Activated T-helper 1 cell treated with anti-CD3 and anti-CD28 coated beads, Interleukin-12 subunit alpha, Interleukin-12 subunit beta, Interleukin-2, Interleukin-4 antibody, amounts not matched to agents 30 ng/mL and 10 ng/mL and 1 ng/mL, durations not matched to agents 14 hours and 24 hours and 36 hours (primary cell): ENCODE data around the gene MSI2. TPM values are rescaled to one million over a fixed set of nuclear protein-coding genes. Genes with fewer than 3 reads are reported as not detected.
A peak's percentile ranks its signal among the peaks of the same experiment; 100 is the strongest.

ENCODE experiments used
- DNase-seq: peaks from one replicate; pipeline ENCODE4 v3.0.0; 2021; ENCODE audit warnings: low spot score
- H3K27ac Mint-ChIP-seq: one replicate; pipeline ENCODE4 v1.8.0; 2021; ENCODE audit warnings: mild to moderate bottlenecking, mixed read lengths
- H3K27me3 Mint-ChIP-seq: one replicate; pipeline ENCODE4 v1.8.0; 2022; ENCODE audit warnings: mild to moderate bottlenecking, moderate library complexity, mixed read lengths; ENCODE audit not compliant: insufficient read depth
- H3K36me3 Mint-ChIP-seq: one replicate; pipeline ENCODE4 v1.8.0; 2021; ENCODE audit warnings: low read depth, mixed read lengths
- H3K4me1 Mint-ChIP-seq: one replicate; pipeline ENCODE4 v1.8.0; 2021; ENCODE audit warnings: low read depth, mixed read lengths
- H3K4me3 Mint-ChIP-seq: one replicate; pipeline ENCODE4 v1.8.0; 2021; ENCODE audit warnings: mild to moderate bottlenecking, moderate library complexity, mixed read lengths
- H3K9me3 Mint-ChIP-seq: one replicate; pipeline ENCODE4 v1.8.0; 2021; ENCODE audit warnings: mixed read lengths
- intact Hi-C: fragments of 100-400 bp; cut with micrococcal nuclease; formaldehyde crosslinking; loops from one replicate; pipeline ENCODE4 v1.15.1; 2024
- total RNA-seq: library from RNA; stranded (reverse); gene quantifications from 2 replicates; pipeline ENCODE4 v1.2.3, GENCODE V29; 2022

Gene MSI2
- total RNA-seq, 1 donor from 2014 or later, result 278 TPM

GRCh38 chr17:57324060-57324459, 67.7 kb downstream of the MSI2 start:
- intact Hi-C loops, result no loop called here
- no peak overlapping the region for H3K4me3 Mint-ChIP-seq
- no peak overlapping the region for H3K27ac Mint-ChIP-seq
- peaks cover 42% of the 10 kb centered on the region for H3K4me1 Mint-ChIP-seq
- no peak for DNase-seq
- no peaks in the 10 kb centered on the region for H3K27me3 Mint-ChIP-seq
- peaks cover 31% of the 10 kb centered on the region for H3K36me3 Mint-ChIP-seq
- no peaks in the 10 kb centered on the region for H3K9me3 Mint-ChIP-seq

- intact Hi-C loops, result no loop called here
- H3K36me3 Mint-ChIP-seq, result peaks cover 31% of the 10 kb centered on the region
- no peak overlapping the region for H3K27ac Mint-ChIP-seq
- no peak overlapping the region for H3K4me3 Mint-ChIP-seq
- peaks cover 46% of the 10 kb centered on the region for H3K4me1 Mint-ChIP-seq
- no peaks in the 10 kb centered on the region for H3K9me3 Mint-ChIP-seq
- H3K27me3 Mint-ChIP-seq, result no peaks in the 10 kb centered on the region
- no peak for DNase-seq
Observed at GRCh38 chr17:57324631-57325030, 68.3 kb downstream of the MSI2 start.

- Mint-ChIP-seq H3K4me1 (peaks cover 57% of the 10 kb centered on the region), H3K27me3 (no peaks in the 10 kb centered on the region), H3K36me3 (peaks cover 37% of the 10 kb centered on the region), H3K4me3 (no peak overlapping the region), H3K27ac (no peak overlapping the region), H3K9me3 (no peaks in the 10 kb centered on the region)
- intact Hi-C loops, result no loop called here
- DNase-seq, result no peak
Observed at GRCh38 chr17:57326336-57326735, 70.0 kb downstream of the MSI2 start.

- peaks cover 39% of the 10 kb centered on the region for H3K36me3 Mint-ChIP-seq
Observed at GRCh38 chr17:57326764-57327163, 70.4 kb downstream of the MSI2 start.

GRCh38 chr17:57327176-57327970, 71.0 kb downstream of the MSI2 start:
- intact Hi-C loops, result no loop called here

More at GRCh38 chr17:57326764-57327163, 70.4 kb downstream of the MSI2 start:
- intact Hi-C loops, result no loop called here
- Mint-ChIP-seq H3K4me1 (peaks cover 57% of the 10 kb centered on the region), H3K9me3 (no peaks in the 10 kb centered on the region), H3K27ac (peak overlapping the region; percentile 32), H3K4me3 (no peak overlapping the region), H3K27me3 (no peaks in the 10 kb centered on the region)
- DNase-seq, result no peak

GRCh38 chr17:57328109-57328882, 72.0 kb downstream of the MSI2 start:
- peaks cover 48% of the 10 kb centered on the region for H3K4me1 Mint-ChIP-seq

More at GRCh38 chr17:57327176-57327970, 71.0 kb downstream of the MSI2 start:
- no peaks in the 10 kb centered on the region for H3K9me3 Mint-ChIP-seq
- no peak for DNase-seq
- peaks cover 35% of the 10 kb centered on the region for H3K36me3 Mint-ChIP-seq
- no peaks in the 10 kb centered on the region for H3K27me3 Mint-ChIP-seq
- no peak overlapping the region for H3K4me3 Mint-ChIP-seq
- H3K4me1 Mint-ChIP-seq, result peaks cover 54% of the 10 kb centered on the region
- H3K27ac Mint-ChIP-seq, result peak overlapping the region; percentile 32

GRCh38 chr17:57329380-57330214, 73.3 kb downstream of the MSI2 start:
- H3K9me3 Mint-ChIP-seq, result no peaks in the 10 kb centered on the region
- peaks cover 29% of the 10 kb centered on the region for H3K36me3 Mint-ChIP-seq
- peaks cover 47% of the 10 kb centered on the region for H3K4me1 Mint-ChIP-seq
- intact Hi-C loops, result no loop called here
- DNase-seq, result no peak
- no peak overlapping the region for H3K4me3 Mint-ChIP-seq
- no peaks in the 10 kb centered on the region for H3K27me3 Mint-ChIP-seq
- peak overlapping the region; percentile 65 for H3K27ac Mint-ChIP-seq

More at GRCh38 chr17:57328109-57328882, 72.0 kb downstream of the MSI2 start:
- no peak for DNase-seq
- H3K9me3 Mint-ChIP-seq, result no peaks in the 10 kb centered on the region
- peaks cover 35% of the 10 kb centered on the region for H3K36me3 Mint-ChIP-seq
- peak overlapping the region; percentile 1 for H3K27ac Mint-ChIP-seq
- no peaks in the 10 kb centered on the region for H3K27me3 Mint-ChIP-seq
- H3K4me3 Mint-ChIP-seq, result no peak overlapping the region
- intact Hi-C loops, result no loop called here

- H3K4me3 Mint-ChIP-seq, result no peak overlapping the region
- H3K4me1 Mint-ChIP-seq, result peaks cover 42% of the 10 kb centered on the region
- intact Hi-C loops, result no loop called here
- peak overlapping the region; percentile 8 for H3K27ac Mint-ChIP-seq
- H3K36me3 Mint-ChIP-seq, result peaks cover 24% of the 10 kb centered on the region
- no peaks in the 10 kb centered on the region for H3K9me3 Mint-ChIP-seq
- H3K27me3 Mint-ChIP-seq, result no peaks in the 10 kb centered on the region
- DNase-seq, result no peak
Observed at GRCh38 chr17:57330587-57330986, 74.3 kb downstream of the MSI2 start.

GRCh38 chr17:57331423-57331822, 75.1 kb downstream of the MSI2 start:
- Mint-ChIP-seq H3K36me3 (peaks cover 24% of the 10 kb centered on the region), H3K4me1 (peaks cover 41% of the 10 kb centered on the region), H3K4me3 (no peak overlapping the region), H3K27me3 (no peaks in the 10 kb centered on the region), H3K27ac (no peak overlapping the region), H3K9me3 (no peaks in the 10 kb centered on the region)
- intact Hi-C loops, result no loop called here
- DNase-seq, result no peak

GRCh38 chr17:57332501-57332900, 76.2 kb downstream of the MSI2 start:
- intact Hi-C loops, result no loop called here
- Mint-ChIP-seq H3K4me1 (peaks cover 30% of the 10 kb centered on the region), H3K9me3 (no peaks in the 10 kb centered on the region), H3K27me3 (no peaks in the 10 kb centered on the region), H3K36me3 (peaks cover 20% of the 10 kb centered on the region), H3K27ac (no peak overlapping the region), H3K4me3 (no peak overlapping the region)
- DNase-seq, result no peak

- Mint-ChIP-seq H3K4me3 (no peak overlapping the region), H3K36me3 (peaks cover 15% of the 10 kb centered on the region), H3K27ac (no peak overlapping the region), H3K27me3 (no peaks in the 10 kb centered on the region), H3K4me1 (peaks cover 20% of the 10 kb centered on the region), H3K9me3 (no peaks in the 10 kb centered on the region)
- intact Hi-C loops, result no loop called here
- no peak for DNase-seq
Observed at GRCh38 chr17:57335195-57335792, 79.0 kb downstream of the MSI2 start.

GRCh38 chr17:57337390-57337789, 81.1 kb downstream of the MSI2 start:
- peaks cover 35% of the 10 kb centered on the region for H3K4me1 Mint-ChIP-seq
- intact Hi-C loops, result no loop called here

More at GRCh38 chr17:57337390-57337789, 81.1 kb downstream of the MSI2 start:
- H3K36me3 Mint-ChIP-seq, result peaks cover 15% of the 10 kb centered on the region
- DNase-seq, result no peak
- H3K4me3 Mint-ChIP-seq, result no peak overlapping the region
- H3K27me3 Mint-ChIP-seq, result no peaks in the 10 kb centered on the region
- H3K9me3 Mint-ChIP-seq, result no peaks in the 10 kb centered on the region
- H3K27ac Mint-ChIP-seq, result no peak overlapping the region
